ENCODE data around the gene AP1B1. TPM values are rescaled to one million over a fixed set of nuclear protein-coding genes. Genes with fewer than 3 reads are reported as not detected.

Gene AP1B1
- total RNA-seq, 4 donors from 2014 or later = 63.5 to 144 (median 95.4) TPM

GRCh38 chr22:29334696-29335344 lies 53.5 kb downstream of the AP1B1 start:
- Histone ChIP-seq H3K36me3 (peaks cover 35 to 100% (median 58%) of the 10 kb centered on the region in 3 donors), H3K4me1 (peaks cover 6 to 47% (median 11%) of the 10 kb centered on the region in 3 donors), H3K4me3 (no peak overlapping the region), H3K27ac (no peak overlapping the region), H3K9me3 (no peaks in the 10 kb centered on the region), H3K27me3 (no peaks in the 10 kb centered on the region)
- DNase-seq = no peak
- 86 to 90% methylated on average over 4 to 6 of the region's 12 CpGs for WGBS, 2 donors
- TF ChIP-seq POLR2A (IDR thresholded peaks at IDR 0.05) (no peak), CTCF (IDR thresholded peaks at IDR 0.05) (no peak)
- intact Hi-C loops (cut with DNase I) = no loop called here

- H3K27ac ChIP-seq = no peak overlapping the region
Observed at GRCh38 chr22:29334148-29334547, 54.2 kb downstream of the AP1B1 start.

GRCh38 chr22:29332886-29333496 lies 55.4 kb downstream of the AP1B1 start:
- peaks cover 6 to 31% (median 10%) of the 10 kb centered on the region in 3 donors for H3K4me1 ChIP-seq
- peaks cover 36 to 100% (median 60%) of the 10 kb centered on the region in 3 donors for H3K36me3 ChIP-seq
- no peak overlapping the region for H3K27ac ChIP-seq
- H3K27me3 ChIP-seq = no peaks in the 10 kb centered on the region
- WGBS, 2 donors = 93% methylated on average over 3 of the region's 8 CpGs; no CpG with 5 or more reads in 1 of the 2 donors
- TF ChIP-seq POLR2A (IDR thresholded peaks at IDR 0.05) (no peak), CTCF (IDR thresholded peaks at IDR 0.05) (no peak)
- H3K4me3 ChIP-seq = no peak overlapping the region
- H3K9me3 ChIP-seq = no peaks in the 10 kb centered on the region
- DNase-seq = no peak
- intact Hi-C loops (cut with DNase I) = no loop called here

More at GRCh38 chr22:29334148-29334547, 54.2 kb downstream of the AP1B1 start:
- no peaks in the 10 kb centered on the region for H3K9me3 ChIP-seq
- intact Hi-C loops (cut with DNase I) = no loop called here
- no peak for DNase-seq
- peaks cover 6 to 42% (median 11%) of the 10 kb centered on the region in 3 donors for H3K4me1 ChIP-seq
- H3K27me3 ChIP-seq = no peaks in the 10 kb centered on the region
- no peak overlapping the region for H3K4me3 ChIP-seq
- H3K36me3 ChIP-seq = peaks cover 35 to 100% (median 56%) of the 10 kb centered on the region in 3 donors
- TF ChIP-seq POLR2A (IDR thresholded peaks at IDR 0.05) (no peak), CTCF (IDR thresholded peaks at IDR 0.05) (no peak)
- WGBS, 2 donors = 93% methylated on average over 5 of the region's 7 CpGs; no CpG with 5 or more reads in 1 of the 2 donors

GRCh38 chr22:29331658-29332300 lies 56.6 kb downstream of the AP1B1 start:
- DNase-seq = no peak
- H3K27me3 ChIP-seq = no peaks in the 10 kb centered on the region
- intact Hi-C loops (cut with DNase I) = no loop called here
- no peak overlapping the region for H3K27ac ChIP-seq
- H3K4me1 ChIP-seq = peaks cover 0 to 19% (median 3%) of the 10 kb centered on the region in 3 donors
- peaks cover 42 to 100% (median 70%) of the 10 kb centered on the region in 3 donors for H3K36me3 ChIP-seq
- H3K4me3 ChIP-seq = no peak overlapping the region
- H3K9me3 ChIP-seq = no peaks in the 10 kb centered on the region
- 82 to 100% methylated on average over 1 to 5 of the region's 14 CpGs for WGBS, 2 donors
- TF ChIP-seq POLR2A (IDR thresholded peaks at IDR 0.05) = no peak
- TF ChIP-seq CTCF (IDR thresholded peaks at IDR 0.05) = no peak

GRCh38 chr22:29331213-29331612 lies 57.2 kb downstream of the AP1B1 start:
- WGBS, 2 donors = 87 to 96% methylated on average over 3 to 7 of the region's 8 CpGs
- Histone ChIP-seq H3K27me3 (no peaks in the 10 kb centered on the region), H3K36me3 (peaks cover 42 to 100% (median 74%) of the 10 kb centered on the region in 3 donors), H3K4me3 (no peak overlapping the region), H3K4me1 (peaks cover 0 to 13% (median 3%) of the 10 kb centered on the region in 3 donors), H3K9me3 (no peaks in the 10 kb centered on the region), H3K27ac (no peak overlapping the region)
- DNase-seq = no peak
- intact Hi-C loops (cut with DNase I) = no loop called here
- TF ChIP-seq CTCF (IDR thresholded peaks at IDR 0.05) (no peak), POLR2A (IDR thresholded peaks at IDR 0.05) (no peak)

Data from esophagus squamous epithelium (tissue), 5 donors.